NCI-H226 (cell line): ENCODE measurements around the gene GRIP1.
A peak's percentile ranks its signal among the peaks of the same experiment; 100 is the strongest.

Experiments used
- DNase-seq: peaks from one replicate; pipeline ENCODE4 v3.0.0-alpha.2; 2015

The GRIP1 gene

GRCh38 chr12:66598608-66599007, 80.3 kb downstream of the GRIP1 start:
- no peak for DNase-seq

- no peak for DNase-seq
Measured at GRCh38 chr12:66598079-66598478, 80.8 kb downstream of the GRIP1 start.

DNA sequence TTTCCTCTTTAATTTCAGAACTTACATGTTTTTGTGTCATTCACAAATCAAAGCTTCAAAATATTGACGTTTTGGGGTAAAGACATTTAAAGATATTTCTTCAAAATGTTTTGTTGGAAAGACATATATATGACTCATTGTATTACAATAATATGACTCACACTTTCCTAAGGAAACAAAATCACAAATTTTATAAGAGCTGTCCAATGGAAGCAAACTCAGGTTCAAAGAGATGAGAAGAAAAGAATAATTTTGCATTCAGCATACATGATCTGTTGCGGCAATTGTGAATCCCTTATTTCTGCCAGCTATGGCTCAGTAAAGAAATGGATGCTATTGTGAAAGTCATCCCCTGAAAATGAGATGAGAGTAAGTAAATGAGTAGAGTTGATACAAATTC, 82.7 kb downstream of the GRIP1 start:
- DNase-seq = peak; percentile 52

- DNase-seq = peak; percentile 4
Measured at GRCh38 chr12:66594688-66595087, 84.2 kb downstream of the GRIP1 start.

DNA sequence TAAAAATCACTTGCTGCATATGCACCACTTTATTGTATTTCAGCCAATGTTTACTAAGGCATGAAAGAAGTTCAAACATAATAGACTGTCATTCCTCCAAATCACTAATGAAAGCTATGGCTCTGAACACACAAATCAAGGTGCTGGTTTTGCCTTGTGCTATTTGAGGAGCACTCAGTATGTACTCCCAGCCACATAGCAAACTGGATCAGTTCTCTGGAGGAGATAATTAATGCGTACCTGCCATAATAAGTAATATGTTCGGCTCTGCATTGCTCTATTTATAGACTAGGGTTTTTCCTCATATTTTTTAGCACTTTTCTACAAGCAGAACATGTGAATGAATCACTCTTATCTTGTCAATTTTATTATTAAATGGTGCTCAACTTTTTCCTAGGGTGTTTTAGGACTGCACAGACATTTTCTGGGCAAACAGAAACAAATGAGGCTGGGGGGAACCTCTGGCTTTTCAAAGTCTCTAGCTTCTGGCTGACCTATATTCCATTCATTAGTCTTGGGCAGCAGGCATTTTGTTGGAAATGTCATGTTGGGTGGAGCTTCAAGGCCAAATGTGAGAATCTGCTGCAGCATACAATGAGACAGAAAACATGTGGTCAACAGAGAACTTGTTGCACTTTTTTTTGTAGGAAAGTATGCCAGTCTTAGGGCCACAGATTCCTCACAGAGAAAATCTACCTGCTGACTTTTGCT, 88.4 kb downstream of the GRIP1 start:
- DNase-seq = no peak

GRCh38 chr12:66589095-66589494, 89.8 kb downstream of the GRIP1 start:
- no peak for DNase-seq

DNA sequence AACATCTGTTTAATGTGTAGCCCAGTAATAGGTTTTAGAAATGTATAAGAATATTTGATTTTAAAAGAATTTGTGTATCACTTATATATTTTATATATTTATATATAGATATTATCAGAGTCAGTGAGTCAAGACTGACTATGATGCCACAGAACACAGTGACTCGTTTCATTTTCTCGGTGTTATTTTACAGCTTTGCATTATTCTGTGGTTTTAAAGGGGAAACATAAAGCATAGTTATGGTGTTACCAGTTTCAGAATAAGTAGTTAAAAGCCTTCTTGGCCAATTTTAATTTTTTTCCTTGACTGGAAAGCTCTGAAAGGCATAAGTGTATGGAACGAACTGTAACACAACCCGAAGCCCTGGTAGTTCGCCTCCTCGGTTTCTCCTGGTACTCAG, 91.0 kb downstream of the GRIP1 start:
- DNase-seq = no peak

- peak; percentile 76 for DNase-seq
Measured at GRCh38 chr12:66584673-66585072, 94.2 kb downstream of the GRIP1 start.

DNA sequence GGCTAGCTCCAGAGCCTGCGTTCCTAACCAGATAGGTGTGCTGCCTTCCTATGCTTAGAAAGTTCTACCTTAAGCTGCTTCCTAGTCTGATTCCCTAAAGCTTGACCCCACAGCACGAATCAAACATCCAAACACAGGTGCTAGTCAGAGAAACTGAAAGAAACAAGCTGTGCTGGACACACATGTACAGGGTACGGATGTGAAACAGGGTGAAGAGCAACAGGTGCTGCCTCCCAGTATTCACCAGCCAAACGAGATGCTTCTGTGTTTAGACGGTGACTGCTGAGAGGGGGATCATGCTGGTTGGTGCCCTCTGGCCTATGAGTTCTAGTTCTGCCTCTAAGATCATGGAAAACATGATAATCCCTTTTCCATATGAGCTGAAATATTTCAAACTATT, 105.3 kb downstream of the GRIP1 start:
- DNase-seq = no peak

DNA sequence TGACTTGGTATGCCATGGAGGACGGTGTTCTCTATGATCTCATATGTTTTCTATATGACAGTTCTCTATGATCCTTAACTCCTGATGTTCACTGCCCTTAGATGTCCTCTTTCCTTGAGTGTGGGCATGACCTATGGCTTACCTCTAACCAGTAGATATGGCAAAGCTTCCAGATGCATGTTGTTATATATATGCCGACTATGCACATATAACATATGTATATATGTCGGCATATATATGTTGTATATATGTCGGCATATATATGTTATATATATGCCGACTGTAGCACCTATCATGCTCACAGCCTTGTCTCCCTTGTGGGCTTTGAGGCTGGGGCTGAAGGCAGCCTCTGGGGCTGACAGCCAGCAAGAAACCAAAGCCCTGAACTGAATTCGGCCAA, 106.0 kb downstream of the GRIP1 start:
- no peak for DNase-seq

DNA sequence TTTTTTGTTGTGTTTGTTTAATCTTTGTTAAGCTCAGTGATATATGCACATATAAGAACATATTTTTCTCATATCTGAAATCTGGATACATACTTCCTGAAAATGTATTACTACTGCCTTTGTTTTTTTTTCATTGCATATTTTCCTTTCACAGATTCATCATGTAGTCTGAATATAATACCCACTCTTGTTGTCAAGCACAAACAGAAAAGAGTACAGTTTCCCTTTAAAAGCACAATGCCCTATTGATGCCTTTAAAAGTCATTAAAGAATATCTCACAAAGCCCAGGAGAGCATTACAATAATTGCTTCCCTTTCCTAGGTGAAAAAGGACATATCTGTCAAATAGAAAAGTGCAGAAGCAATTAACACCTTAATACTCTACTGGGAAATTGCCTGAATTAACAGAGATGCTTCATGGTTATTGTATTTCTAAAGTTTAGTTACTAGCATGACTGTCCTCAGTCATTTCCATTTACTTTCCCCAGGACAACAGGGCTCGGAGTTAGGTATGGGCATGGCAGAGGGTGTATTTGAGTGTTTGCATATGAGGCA, 107.4 kb downstream of the GRIP1 start:
- DNase-seq = no peak

- DNase-seq = no peak
Measured at GRCh38 chr12:66563220-66563619, 115.7 kb downstream of the GRIP1 start.

DNA sequence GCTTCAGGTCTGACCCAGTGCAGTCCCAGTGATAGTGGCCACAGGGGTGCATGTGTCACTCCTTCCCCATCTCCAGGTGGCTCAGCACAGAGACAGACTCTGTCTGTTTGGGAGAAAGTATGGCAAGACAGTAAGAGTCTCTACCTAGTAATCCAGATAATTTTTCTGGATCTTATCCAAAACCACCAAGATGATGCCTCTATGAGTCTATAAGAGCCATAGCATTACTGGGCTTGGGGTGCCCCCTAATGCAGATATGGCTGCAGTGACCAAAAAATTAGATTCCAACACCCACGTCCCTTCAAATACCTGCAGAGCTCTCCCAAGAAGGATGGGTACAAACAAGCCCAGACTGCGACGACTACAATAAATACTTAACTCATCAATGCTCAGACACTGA, 123.8 kb downstream of the GRIP1 start:
- DNase-seq = peak; percentile 72

DNA sequence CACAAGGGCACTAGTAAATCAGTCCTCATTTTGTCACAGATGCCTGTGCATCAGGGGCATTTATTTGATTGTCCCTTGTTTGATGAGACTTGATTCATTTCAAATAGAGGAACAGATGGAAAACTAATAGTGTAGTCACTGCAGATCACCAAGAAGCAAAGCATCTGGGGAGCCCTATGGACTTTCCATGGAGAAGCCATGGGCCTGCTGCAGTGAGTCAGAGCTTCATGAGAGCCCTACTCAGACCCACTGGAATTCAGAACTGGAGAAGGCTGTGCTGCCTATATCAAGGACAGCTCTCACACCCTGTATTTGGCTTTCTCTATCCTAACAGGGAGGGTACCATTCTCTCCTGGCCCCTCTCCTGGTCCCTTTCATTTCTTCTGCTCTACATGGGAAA, 126.2 kb downstream of the GRIP1 start:
- peak; percentile 65 for DNase-seq

GRCh38 chr12:66550626-66551025, 128.2 kb downstream of the GRIP1 start:
- DNase-seq = peak; percentile 95

GRCh38 chr12:66549050-66549389, 129.9 kb downstream of the GRIP1 start:
- no peak for DNase-seq

DNA sequence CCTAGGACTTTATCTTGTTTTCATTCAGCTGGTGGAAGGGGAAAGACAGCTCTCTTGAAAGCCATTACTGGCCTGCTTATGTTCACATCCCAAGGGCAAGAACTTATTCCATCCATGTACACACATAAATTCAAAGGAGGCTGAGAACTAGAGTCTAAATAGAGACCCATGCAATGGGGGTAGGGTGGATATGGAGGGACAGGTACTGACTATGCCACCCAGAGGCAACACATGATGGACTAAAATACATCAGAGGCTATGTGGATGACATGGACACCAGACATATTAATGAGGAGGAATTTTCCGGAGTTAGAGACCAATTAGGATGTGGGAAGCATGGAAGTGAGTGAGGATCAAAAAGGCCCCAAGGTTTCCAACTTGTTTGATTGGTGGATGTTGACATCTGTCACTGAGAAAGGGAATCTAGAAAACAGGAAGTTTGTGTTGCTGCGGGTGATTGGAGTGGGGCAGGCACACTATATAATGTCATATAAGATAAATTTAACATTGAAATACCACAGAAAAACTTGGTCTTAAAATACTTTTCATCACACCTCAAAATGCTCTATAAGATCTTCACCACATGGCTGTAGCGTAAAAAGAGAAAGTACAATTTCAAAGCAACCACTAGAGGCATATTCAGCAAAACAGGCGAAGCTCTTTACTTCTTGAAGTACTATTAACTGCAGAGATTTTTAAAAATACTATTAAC, 130.4 kb downstream of the GRIP1 start:
- no peak for DNase-seq

- no peak for DNase-seq
Measured at GRCh38 chr12:66541426-66541825, 137.4 kb downstream of the GRIP1 start.

GRCh38 chr12:66539431-66539830, 139.4 kb downstream of the GRIP1 start:
- DNase-seq = no peak

DNA sequence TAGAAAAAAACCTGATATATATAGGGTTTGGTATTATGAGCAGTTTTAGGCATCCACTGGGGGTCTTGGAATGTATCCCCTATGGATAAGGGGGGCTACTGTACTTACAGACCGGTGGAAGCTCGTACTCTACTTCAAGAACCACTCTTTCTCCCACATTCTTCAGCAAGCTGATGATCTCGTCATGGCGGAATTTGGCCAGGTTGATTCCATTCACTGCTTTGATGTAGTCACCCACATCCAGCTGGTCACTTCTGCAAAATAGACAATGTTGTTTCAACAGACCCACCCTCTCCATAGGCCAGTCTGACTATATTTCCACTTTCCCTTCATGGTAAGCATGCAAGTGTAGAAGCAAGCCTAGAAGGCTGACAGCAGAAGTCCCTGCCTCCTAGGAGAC, 139.9 kb downstream of the GRIP1 start:
- DNase-seq = peak; percentile 62

DNA sequence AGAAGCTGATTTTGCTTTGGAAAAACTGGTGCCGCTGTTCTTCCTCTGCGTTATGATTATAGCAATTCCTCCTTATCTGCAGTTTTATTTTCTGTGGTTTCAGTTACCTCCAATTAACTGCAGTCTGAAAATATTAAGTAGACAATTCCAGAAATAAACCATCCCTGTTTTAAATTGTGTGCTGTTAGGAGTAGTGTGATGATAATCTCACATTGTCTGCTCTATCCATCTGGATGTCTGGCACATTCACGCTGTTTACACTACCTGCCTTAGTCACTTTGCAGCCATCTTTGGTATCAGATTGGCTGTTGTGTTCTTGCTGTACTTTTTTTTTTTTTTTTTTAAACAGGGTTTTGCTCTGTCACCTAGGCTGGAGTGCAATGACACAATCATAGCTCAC, 141.0 kb downstream of the GRIP1 start:
- DNase-seq = no peak

DNA sequence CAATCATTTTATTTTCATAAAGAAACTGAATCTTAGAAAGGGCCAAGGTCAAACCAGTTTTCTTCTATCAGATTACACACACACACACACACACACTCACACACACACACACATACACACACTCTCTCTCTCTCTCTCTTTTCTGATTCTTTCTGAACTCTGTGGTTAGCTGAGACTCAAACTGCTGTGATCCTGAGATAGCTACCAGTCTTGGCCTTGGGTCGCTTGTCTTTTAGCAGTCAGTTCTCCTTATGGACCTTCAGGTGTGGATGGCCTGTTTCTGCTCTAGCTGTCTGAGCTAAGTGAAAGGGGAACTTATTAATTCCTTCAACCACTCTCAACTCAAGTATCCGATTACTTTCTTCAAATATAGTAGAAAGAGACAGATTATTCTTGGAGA, 145.1 kb downstream of the GRIP1 start:
- no peak for DNase-seq

- no peak for DNase-seq
Measured at GRCh38 chr12:66531766-66532165, 147.1 kb downstream of the GRIP1 start.

- DNase-seq = no peak
Measured at GRCh38 chr12:66529934-66530333, 148.9 kb downstream of the GRIP1 start.

DNA sequence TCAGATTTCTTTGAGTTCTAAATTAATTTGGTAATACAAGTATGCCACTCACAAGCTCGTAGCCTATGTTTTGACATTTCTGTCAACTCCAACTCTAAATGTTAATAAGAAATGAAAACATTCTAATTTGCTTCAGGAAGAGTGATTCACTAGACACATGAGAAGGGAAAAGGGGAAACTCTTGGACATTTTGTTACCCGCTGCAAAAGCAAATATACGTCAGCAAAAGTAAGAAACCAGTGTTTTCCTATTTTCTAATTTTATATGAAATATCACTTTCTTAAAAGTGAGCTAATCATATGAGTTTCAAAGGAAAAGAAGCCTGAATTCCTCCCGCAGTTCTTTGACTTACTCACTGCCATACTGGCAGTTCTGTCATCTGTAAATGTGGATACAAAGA, 162.3 kb downstream of the GRIP1 start:
- no peak for DNase-seq
